A549 treated with CORT108297 at 1 μM for 4 hours (cell line): ENCODE measurements around the gene MRPL2. TPM values are rescaled to one million over a fixed set of nuclear protein-coding genes. Genes with fewer than 3 reads are reported as not detected.

Source experiments
- total RNA-seq: library from RNA; stranded (reverse); fragments of 200-300 nt; extraction: Qiagen RNA extraction; gene quantifications from 5 replicates; pipeline ENCODE4 v1.2.3, GENCODE V29; 2022

Gene MRPL2
- 58.0 to 62.4 TPM (median 60.0 TPM) in 5 replicates for total RNA-seq

GRCh38 chr6:43059168-43060033 lies at the start of gene MRPL2, which contains the start of gene KLC4:
MRPL2 (minus strand) TSS chr6:43059434; CDS start chr6:43059381, 53 bp downstream.
KLC4 (plus strand) TSS chr6:43059631; CDS start chr6:43061336, 1,705 bp downstream.

DNA sequence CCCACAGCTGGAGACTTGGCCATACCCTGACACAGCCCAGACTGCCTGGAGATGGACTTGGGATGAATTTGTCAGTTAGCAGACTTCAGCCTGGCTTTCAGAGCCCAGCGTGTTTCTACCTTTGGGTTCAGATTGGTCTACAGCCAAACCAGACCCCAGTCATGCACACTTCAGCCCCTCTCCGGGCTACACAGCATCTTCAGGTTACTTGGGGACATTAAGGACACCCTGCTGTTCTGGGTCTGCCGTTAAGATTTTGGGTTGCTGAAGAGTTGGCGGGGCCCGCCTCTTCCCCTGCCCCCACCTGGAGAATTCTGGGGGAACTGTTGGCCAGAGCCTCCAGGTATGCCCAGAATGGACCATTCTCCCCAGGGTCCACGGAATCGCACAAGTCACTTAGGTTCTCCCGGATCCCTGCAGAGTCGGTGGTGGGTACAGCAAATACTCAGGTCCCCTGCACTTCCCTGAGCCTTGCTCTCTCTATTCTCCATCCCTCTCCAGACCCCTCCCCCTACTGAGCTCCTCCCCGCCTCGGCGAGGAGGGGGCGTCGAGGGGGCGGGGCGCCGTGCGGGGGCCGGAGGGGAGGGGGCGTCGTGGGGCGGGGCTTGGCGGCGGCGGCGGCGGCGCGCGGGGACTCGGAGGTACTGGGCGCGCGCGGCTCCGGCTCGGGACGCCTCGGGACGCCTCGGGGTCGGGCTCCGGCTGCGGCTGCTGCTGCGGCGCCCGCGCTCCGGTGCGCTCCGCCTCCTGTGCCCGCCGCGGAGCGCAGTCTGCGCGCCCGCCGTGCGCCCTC lies 16.6 kb upstream of the MRPL2 start, which contains the start of gene PTK7:
PTK7 (plus strand) TSS at position 645 of the 794 bp plus-strand sequence. CDS start 175 bp downstream, outside the sequence.

GRCh38 chr6:43053545-43054205 lies 5.6 kb downstream of the MRPL2 start, which contains the start of gene CUL7:
CUL7 (minus strand) TSS chr6:43053851; CDS start chr6:43052788, 1,063 bp downstream.

DNA sequence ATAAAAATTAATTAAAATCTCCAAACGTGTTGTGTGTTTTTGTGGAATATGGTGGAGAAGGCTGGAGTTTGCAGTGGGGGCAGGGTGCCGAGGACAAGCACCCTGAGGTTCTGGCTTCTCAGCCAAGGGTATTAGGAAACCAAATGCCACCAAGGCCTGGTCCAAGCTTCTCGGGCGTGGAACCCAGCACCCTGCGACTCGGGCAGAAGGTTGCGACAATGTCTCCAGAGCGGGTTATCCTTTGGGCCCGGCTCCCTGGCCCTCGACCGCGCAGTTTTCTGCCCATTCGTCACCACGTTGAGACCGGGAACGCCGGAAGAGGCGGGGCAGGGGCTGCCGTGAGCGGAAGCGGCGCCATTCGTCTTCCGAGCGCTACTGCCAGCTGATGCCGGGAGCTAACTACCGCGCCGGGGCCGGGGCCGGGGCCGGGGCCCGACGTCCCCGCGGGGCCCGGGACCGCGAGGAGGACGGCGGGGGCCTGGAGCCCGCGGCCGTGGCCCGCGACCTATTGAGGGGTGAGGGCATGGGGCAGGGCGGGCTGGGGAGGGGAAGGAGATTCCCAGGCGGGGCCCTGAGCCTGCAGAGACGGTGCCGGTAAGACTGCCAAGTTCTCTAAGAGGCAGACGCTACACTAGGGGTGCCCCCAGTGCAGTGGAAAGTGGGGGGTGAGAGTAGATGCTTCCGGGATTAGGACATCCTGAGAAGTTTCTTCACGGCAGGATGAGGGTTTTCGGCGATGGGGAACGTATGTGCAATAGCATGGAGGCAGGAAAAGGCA lies 37.8 kb downstream of the MRPL2 start, which contains the start of gene RRP36:
RRP36 (plus strand) TSS at position 354 of the 778 bp plus-strand sequence; CDS start at position 386, 32 bp downstream.

GRCh38 chr6:43013843-43014433 lies 45.3 kb downstream of the MRPL2 start, which contains the start of the genes KLHDC3 and MEA1:
KLHDC3 (plus strand) TSS chr6:43014249; CDS start chr6:43017193, 2,944 bp downstream.
MEA1 (minus strand) TSS chr6:43013946; CDS start chr6:43013813, 133 bp downstream.

Other genes with a start within 250 kb of the MRPL2 start
- 65.5 to 98.2 TPM (median 67.6 TPM) in 5 replicates for gene RPL7L1, start 179.8 kb downstream of the MRPL2 start, total RNA-seq
- gene PTCRA, start 143.4 kb downstream of the MRPL2 start, total RNA-seq: not detected in 5 replicates
- gene CNPY3, start 130.0 kb downstream of the MRPL2 start, total RNA-seq: 39.0 to 46.5 TPM (median 44.9 TPM) in 5 replicates
- 0.10 to 0.14 TPM (median 0.12 TPM) in 4 of 5 replicates, not detected in the other for gene GNMT, start 98.7 kb downstream of the MRPL2 start, total RNA-seq
- 6.7 to 10.0 TPM (median 9.7 TPM) in 5 replicates for gene PEX6, start 80.3 kb downstream of the MRPL2 start, total RNA-seq
- 25.0 to 30.2 TPM (median 27.5 TPM) in 5 replicates for gene PPP2R5D, start 74.9 kb downstream of the MRPL2 start, total RNA-seq
- gene MEA1, start 45.5 kb downstream of the MRPL2 start, total RNA-seq: 88.9 to 97.4 TPM (median 95.8 TPM) in 5 replicates
- 24.9 to 33.1 TPM (median 30.2 TPM) in 5 replicates for gene KLHDC3, start 45.2 kb downstream of the MRPL2 start, total RNA-seq
- gene RRP36, start 37.8 kb downstream of the MRPL2 start, total RNA-seq: 67.9 to 75.6 TPM (median 70.9 TPM) in 5 replicates
- gene CUL7, start 5.6 kb downstream of the MRPL2 start, total RNA-seq: 6.3 to 9.0 TPM (median 7.6 TPM) in 5 replicates
- 5.9 to 8.6 TPM (median 7.6 TPM) in 5 replicates for gene KLC4, start 197 bp upstream of the MRPL2 start, total RNA-seq
- gene PTK7, start 16.9 kb upstream of the MRPL2 start, total RNA-seq: 3.9 to 5.6 TPM (median 4.8 TPM) in 5 replicates
- gene SRF, start 111.8 kb upstream of the MRPL2 start, total RNA-seq: 13.7 to 19.0 TPM (median 16.3 TPM) in 5 replicates
- 6.6 to 11.6 TPM (median 9.9 TPM) in 5 replicates for gene CUL9, start 122.8 kb upstream of the MRPL2 start, total RNA-seq
- 70.9 to 113 TPM (median 104 TPM) in 5 replicates for gene DNPH1, start 170.0 kb upstream of the MRPL2 start, total RNA-seq
- 0.03 to 0.06 TPM (median 0.05 TPM) in 5 replicates for gene TTBK1, start 184.0 kb upstream of the MRPL2 start, total RNA-seq
- gene SLC22A7, start 238.8 kb upstream of the MRPL2 start, total RNA-seq: not detected in 5 replicates
- gene CRIP3, start 249.4 kb upstream of the MRPL2 start, total RNA-seq: 0.44 to 1.1 TPM (median 0.52 TPM) in 5 replicates